ENCODE measurements around the gene GAPDHS.
A peak's percentile ranks its signal among the peaks of the same experiment; 100 is the strongest.

DNA sequence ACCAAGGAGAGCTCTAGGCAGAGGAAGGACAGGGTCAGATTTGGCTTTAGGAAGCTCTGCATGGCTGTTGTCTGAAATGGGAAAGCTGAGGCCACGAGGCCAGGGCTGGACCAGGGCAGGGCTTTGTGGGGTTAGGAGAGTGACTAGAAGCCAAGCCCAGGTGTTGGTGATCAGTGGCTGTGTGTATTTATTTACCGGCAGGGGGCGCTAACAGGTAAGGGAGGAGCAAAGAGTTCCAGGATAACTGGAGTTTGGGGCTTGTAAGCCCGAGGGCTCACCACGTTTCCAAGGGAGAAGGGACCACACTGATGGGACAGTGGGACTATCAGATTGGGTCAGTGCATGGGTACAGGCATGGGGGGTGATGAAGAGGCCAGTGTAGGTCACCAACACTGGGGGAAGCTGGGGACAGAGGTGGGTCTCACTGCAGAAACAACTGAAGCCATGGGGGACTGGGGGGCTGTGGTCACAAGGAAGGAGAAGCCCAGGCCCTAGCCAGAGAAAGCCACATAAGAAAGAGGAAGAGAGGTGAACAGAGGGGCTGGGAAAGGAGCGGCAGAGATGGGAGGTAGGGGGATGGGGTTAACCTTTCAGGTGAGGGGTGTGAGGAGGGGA lies 16.0 kb downstream of the GAPDHS start:
- TF ChIP-seq CTCF (IDR thresholded peaks at IDR 0.05; ENCODE audit: low read depth, low read length) = peak; percentile 90
- no peak for TF ChIP-seq EZH2phosphoT487 (IDR thresholded peaks at IDR 0.05; ENCODE audit: low read depth)
